NCI-H226 (cell line): ENCODE measurements around the gene PAGE2.
A peak's percentile ranks its signal among the peaks of the same experiment; 100 is the strongest.
"Not testable (repeated sequence)": the region's sequence is repeated elsewhere in the genome, so short reads cannot be mapped to it uniquely, and the experiment has no call there.

ENCODE experiments used
- DNase-seq: peaks from one replicate; pipeline ENCODE4 v3.0.0-alpha.2; 2015

Gene PAGE2

DNA sequence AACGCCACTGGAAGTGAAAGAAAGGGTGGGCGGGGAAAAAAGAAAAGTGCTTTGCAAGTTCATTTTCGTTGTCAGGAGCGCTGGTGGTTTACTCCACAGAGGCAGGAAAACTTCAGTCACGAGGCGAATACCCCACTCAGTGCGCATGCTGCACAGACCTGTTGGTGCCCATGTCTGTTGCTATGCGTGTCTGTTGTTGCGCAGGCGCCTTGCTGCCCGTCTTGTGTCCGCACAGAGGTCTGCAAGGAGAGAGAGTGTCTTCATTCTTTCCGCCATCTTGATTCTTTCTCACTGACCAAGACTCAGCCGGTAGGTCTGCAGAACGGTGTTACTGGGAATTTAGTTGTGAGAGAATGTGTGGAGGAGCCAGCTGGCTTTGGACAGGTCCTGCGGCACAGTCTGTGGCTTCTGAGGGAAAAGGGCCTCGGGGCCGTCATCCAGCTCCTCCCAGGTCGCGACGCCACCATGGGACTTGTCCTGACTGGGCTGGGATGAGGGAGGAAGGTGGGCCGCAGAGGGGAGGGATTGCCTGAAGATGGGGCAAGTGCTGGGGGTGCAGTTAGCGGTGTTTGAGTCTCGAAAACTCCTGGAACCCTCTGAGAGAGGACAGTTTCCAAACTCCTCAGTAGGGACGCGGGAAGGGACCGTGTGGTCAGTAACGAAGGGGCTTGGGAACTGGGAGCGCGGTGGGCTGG is at the start of gene PAGE2:
Gene PAGE2, plus strand, starts transcription at position 224 of the 695 bp plus-strand sequence. CDS start 1,003 bp downstream, outside the sequence.
- no peak for DNase-seq

DNA sequence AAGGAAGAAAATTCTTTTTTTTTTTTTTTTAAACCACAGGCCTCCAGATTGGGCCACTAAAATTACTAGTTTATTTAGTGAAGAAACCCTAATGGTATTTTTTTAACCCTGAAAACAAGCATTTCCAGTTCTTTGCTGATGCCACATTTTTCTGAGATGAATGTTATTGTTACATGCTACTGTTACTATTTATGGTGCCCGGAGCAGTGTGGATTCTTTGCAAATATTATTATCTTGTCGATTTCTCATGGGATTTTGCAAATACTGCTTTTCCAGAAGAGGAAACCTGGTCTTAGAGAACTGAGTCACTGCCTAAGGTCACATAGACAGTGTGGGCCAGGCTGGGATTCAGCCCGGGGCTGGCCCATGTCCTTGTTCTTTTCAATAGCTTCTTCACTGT is 49.3 kb upstream of the PAGE2 start:
- no peak for DNase-seq

- DNase-seq: no peak
These were observed 47.3 kb upstream of the PAGE2 start for GRCh38 chrX:55041514-55041913.

DNA sequence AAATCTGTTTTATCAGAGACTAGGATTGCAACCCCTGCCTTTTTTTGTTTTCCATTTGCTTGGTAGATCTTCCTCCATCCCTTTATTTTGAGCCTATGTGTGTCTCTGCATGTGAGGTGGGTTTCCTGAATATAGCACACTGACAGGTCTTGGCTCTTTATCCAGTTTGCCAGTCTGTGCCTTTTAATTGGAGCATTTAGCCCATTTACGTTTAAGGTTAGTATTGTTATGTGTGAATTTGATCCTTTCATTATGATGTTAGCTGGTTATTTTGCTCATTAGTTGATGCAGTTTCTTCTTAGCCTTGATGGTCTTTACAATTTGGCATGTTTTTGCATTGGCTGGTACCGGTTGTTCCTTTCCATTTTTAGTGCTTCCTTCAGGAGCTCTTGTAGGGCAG is 38.2 kb upstream of the PAGE2 start:
- DNase-seq: not testable (repeated sequence)

- peak; percentile 1 for DNase-seq
These were observed 31.8 kb upstream of the PAGE2 start for GRCh38 chrX:55056820-55057674.

- DNase-seq: no peak
These were observed 31.1 kb upstream of the PAGE2 start for GRCh38 chrX:55057675-55058249.

- DNase-seq: not testable (repeated sequence)
These were observed 21.6 kb upstream of the PAGE2 start for GRCh38 chrX:55067180-55067579.

DNA sequence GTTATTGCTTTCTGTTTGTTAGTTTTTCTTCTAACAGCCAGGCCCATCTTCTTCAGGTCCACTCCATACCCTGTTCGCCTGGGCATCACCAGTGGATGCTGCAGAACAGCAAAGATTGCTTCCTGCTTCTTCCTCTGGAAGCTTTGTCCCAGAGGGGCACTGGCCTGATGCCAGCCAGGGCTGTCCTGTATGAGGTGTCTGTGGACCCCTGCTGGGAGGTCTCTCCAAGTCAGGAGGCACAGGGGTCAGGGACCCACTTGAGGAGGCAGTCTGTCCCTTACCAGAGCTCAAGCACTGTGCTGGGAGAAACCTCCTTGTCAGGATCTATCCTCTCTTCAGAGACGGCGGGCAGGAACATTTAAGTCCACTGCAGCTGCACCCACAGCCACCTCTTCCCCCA is 16.5 kb upstream of the PAGE2 start:
- DNase-seq: no peak

DNA sequence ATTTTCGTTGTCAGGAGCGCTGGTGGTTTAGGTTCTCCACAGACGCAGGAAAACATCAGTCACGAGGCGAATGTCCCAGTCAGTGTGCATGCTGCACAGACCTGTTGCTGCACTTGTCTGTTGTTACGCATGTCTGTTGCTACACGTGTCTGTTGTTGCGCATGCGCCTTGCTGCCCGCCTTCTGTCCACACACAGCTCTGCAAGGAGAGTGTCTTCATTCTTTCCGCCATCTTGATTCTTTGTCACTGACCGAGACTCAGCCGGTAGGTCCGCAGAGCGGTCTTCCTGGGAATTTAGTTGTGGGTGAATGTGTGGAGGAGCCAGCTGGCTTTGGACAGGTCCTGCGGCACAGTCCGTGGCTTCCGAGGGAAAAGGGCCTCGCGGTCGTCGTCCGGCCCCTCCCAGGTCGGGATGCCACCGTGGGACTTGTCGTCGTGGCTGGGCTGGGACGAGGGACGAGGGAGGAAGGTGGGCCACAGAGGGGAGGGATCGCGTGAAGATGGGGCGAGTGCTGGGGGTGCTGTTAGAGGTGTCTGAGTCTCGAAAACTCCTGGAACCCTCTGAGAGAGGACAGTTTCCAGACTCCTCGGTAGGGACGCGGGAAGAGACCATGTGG is 13.9 kb upstream of the PAGE2 start, which contains the start of gene PAGE2B:
Gene PAGE2B, plus strand, starts transcription at position 180 of the 617 bp plus-strand sequence. CDS start 1,012 bp downstream, outside the sequence.
- DNase-seq: no peak

- DNase-seq: no peak
These were observed 9.9 kb downstream of the PAGE2 start for GRCh38 chrX:55098691-55099090.

DNA sequence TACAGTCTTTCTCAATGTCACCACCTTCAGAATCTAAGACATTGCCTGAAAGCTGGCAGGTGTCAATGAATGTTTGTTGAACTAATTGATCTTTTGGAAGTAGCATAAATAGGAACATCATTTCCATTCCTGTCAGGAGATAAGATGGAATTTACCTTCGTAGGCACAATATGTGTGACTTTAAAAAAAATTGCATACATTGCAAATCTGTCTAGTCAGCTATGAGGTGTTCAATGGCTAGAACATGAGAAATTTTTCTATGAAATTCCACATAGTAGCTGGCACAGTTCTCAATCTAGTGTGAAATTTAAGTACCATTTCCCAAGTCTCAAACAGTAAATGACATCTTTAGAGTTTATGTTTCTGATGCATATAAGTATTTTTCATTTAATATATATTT is 10.3 kb downstream of the PAGE2 start:
- no peak for DNase-seq

DNA sequence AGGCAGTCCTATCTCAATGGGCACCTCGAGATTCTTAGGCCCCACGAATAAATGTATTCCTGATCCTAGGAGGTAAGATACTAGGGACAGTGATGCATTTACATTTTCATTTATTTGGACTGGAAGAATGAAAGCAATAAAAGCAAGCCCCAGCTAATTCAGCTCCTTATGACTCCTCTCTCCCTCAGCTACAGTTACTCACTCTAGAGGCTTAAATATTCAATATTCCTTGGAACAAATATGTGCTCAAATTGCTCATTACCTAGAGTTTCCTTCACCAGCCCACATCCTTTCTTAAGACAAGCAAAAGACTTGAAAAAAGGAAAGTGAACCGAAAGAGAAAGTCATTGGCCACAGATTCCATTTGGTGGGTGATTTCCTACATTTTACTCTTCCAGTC is 13.9 kb downstream of the PAGE2 start:
- DNase-seq: no peak

DNA sequence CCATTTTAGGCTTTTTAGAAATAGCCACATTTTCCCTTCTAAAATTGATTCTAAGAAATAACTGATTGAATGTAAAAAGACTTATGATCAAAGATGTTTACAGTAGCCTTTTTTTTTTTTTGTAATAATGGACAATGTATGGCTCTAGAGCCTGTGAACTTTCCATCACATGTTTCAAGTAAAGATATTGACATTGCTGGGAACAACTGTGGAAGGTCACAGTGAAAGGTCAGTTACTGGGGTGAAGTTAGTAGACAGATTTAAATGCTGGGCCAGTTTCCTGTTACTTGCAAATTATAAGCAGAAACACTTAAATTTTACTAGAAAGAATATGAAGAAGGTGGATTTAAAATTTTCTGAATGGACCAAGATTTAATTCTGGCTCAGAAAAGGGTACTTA is 18.4 kb downstream of the PAGE2 start:
- DNase-seq: no peak

DNA sequence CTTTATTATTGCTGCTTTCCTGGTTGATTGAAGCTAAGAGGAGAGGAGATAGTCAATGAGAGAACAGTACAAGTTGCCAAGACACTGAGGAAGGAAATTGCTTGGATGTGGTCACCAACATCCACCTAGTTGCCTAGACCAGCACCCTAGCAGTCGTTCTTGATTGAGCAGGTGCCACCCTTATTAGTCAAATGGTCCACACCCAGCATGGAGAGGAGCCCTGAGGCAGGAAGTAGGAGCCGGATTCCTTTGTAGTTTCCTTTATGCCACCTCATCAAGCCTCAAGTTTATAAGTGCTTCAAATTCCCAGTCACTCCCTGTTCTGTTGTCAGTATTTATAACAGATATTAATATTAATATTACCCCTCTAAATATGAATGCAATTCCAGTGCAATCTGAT is 19.1 kb downstream of the PAGE2 start:
- no peak for DNase-seq

GRCh38 chrX:55109306-55109705 is 20.5 kb downstream of the PAGE2 start:
- no peak for DNase-seq

DNA sequence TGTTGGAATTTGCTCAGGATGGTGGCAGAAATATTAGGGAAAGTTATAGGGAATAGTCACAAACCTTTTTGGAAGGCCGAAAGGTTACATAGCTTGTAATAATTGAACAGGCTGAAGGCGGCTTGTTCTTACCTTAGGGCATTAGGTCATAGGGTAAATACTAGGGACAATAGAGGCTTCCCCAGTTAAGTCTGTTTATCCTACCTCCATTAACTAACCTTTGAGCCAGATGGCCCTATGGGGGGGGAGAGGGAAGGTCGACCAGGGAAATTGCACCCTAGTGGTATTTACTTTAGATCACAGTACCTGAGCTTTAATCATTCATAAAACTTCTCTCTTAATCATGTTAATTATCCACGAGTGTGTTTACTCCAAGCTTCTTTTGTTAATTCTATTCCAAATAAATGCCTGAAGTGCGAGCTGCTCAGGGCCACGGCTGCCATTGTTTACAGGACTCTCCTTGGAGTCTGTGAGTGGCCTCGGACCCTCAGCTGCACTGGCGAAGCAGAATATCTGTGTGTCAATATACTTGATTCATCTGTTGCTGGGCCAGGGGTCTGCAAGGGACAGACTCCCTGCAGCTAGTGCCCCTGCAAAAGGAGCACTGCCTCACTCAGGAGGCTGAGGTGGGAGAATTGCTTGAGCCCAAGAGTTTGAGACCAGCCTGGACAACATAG is 22.9 kb downstream of the PAGE2 start:
- no peak for DNase-seq

- DNase-seq: not testable (repeated sequence)
These were observed 27.8 kb downstream of the PAGE2 start for GRCh38 chrX:55116589-55116988.

- DNase-seq: no peak
These were observed 29.8 kb downstream of the PAGE2 start for GRCh38 chrX:55118574-55118973.

GRCh38 chrX:55119271-55119670 is 30.5 kb downstream of the PAGE2 start:
- DNase-seq: no peak

GRCh38 chrX:55119712-55120111 is 30.9 kb downstream of the PAGE2 start:
- no peak for DNase-seq

- DNase-seq: no peak
These were observed 32.0 kb downstream of the PAGE2 start for GRCh38 chrX:55120761-55121358.

DNA sequence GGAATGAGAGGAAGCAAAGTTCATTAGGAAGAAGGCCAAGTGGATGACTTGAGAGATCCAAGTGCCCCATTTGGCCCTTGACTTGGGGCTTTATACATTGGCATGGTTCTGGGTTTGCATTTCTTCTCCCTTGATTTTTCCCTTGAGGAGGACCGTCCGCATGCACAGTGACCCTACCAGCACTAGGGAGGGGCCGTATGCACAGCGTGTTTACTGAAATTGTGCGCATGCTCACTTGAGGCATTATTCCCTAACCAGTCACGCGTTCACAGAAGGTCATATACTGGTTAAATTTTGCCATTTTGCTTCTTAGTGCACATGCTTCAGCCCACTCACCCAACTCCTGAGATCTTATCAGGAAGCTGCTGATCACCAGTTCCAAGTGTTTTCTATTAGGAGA is 35.1 kb downstream of the PAGE2 start:
- DNase-seq: no peak
